Spleen (tissue), 7 donors: ENCODE results near the gene CNBD2.
A peak's percentile ranks its signal among the peaks of the same experiment; 100 is the strongest.

ENCODE experiments used
- CTCF ChIP-seq, 11 experiments: fragments of 200-600 bp in 7 of 11; fragments of 450-650 bp in 4 of 11; sonication (generic) in 4 of 11; IDR thresholded peaks in 8 of 11; conservative IDR thresholded peaks in 3 of 11; 1 replicate in 7 of 11; 2 replicates in 4 of 11; pipeline versions ENCODE4 v1.4.0 to v1.8.0; 2016 to 2021; ENCODE audit warnings: antibody characterized with exemption in 11 of 11, inconsistent platforms in 4 of 11, mild to moderate bottlenecking in 1 of 11
- POLR2A ChIP-seq, 3 donors: fragments of 450-650 bp; IDR thresholded peaks; one replicate each; pipeline ENCODE4 v1.5.1; 2017; ENCODE audit warnings: antibody characterized with exemption in 3 of 3, mild to moderate bottlenecking in 1 of 3
- POLR2AphosphoS5 ChIP-seq, 3 donors: sonication (generic); formaldehyde crosslinking; IDR thresholded peaks; one replicate each; pipeline ENCODE4 v1.5.1; 2017; ENCODE audit warnings: antibody characterized with exemption in 3 of 3
- donor health status: DM: no; HTN: no; CAD: no; lungs with moderate emphysema.
- donor health status: DM: no; HTN: no; CAD: no.
- donor health status: DM: no; HTN: no; CAD: no.

- TF ChIP-seq CTCF (IDR thresholded peaks at IDR 0.05 in 8 of 11, conservative IDR thresholded peaks at IDR 0.05 in 3 of 11) (peak; percentile 94 to 100 (median 99)), POLR2A (IDR thresholded peaks at IDR 0.05) (peak in 2 of 3 donors; percentile 2 to 62), POLR2AphosphoS5 (IDR thresholded peaks at IDR 0.05) (peak; percentile 93 to 97 (median 93))
These were observed 14.0 kb upstream of the CNBD2 start, which contains the start of gene SCAND1 for GRCh38 chr20:35954200-35954906.
